ENCODE data around the gene MED12.

GRCh38 chrX:71173440-71173839, 55.0 kb downstream of the MED12 start:
- no peak for TF ChIP-seq CTCF (IDR thresholded peaks at IDR 0.05; ENCODE audit: low read depth, low read length)
- TF ChIP-seq MAX (IDR thresholded peaks at IDR 0.05; ENCODE audit: low read depth, low read length), result no peak
- no peak for TF ChIP-seq MYC (IDR thresholded peaks at IDR 0.05; ENCODE audit: low read depth, low read length)

Data from NB4 (cell line).